RWPE2 (cell line): ENCODE results near the gene ZNF689.

ENCODE experiments used
- ATAC-seq: fragments of 200-7000 bp; cut with Tn5 transposase; 3 replicates; pipeline ENCODE4 v1.9.1; 2021; ENCODE audit warnings: low read depth
- DNase-seq: peaks from one replicate; pipeline ENCODE4 v3.0.0-alpha.2; 2020; ENCODE audit warnings: low spot score
- H3K27ac ChIP-seq: fragments of 450-650 bp; 2 replicates; pipeline ENCODE4 v1.5.1; 2017; ENCODE audit warnings: mild to moderate bottlenecking; ENCODE audit not compliant: poor library complexity, severe bottlenecking
- H3K27me3 ChIP-seq: fragments of 250-450 bp; sonication (Bioruptor Pico); 2 replicates; pipeline ENCODE4 v1.5.1; 2021; ENCODE audit warnings: mild to moderate bottlenecking, moderate library complexity; ENCODE audit not compliant: insufficient read depth, poor library complexity, severe bottlenecking
- H3K36me3 ChIP-seq: fragments of 250-450 bp; sonication (Bioruptor Pico); 2 replicates; pipeline ENCODE4 v1.5.1; 2020; ENCODE audit warnings: low read depth, mild to moderate bottlenecking, moderate library complexity
- H3K4me1 ChIP-seq: fragments of 250-450 bp; sonication (Bioruptor Pico); 2 replicates; pipeline ENCODE4 v1.5.1; 2021; ENCODE audit warnings: mild to moderate bottlenecking, moderate library complexity; ENCODE audit not compliant: insufficient read depth, poor library complexity, severe bottlenecking
- H3K4me3 ChIP-seq: fragments of 250-450 bp; sonication (Bioruptor Pico); 2 replicates; pipeline ENCODE4 v1.5.1; 2021; ENCODE audit warnings: mild to moderate bottlenecking, moderate library complexity; ENCODE audit not compliant: severe bottlenecking
- H3K9me3 ChIP-seq: fragments of 250-450 bp; sonication (Bioruptor Pico); 2 replicates; pipeline ENCODE4 v1.5.1; 2021; ENCODE audit warnings: mild to moderate bottlenecking, moderate library complexity; ENCODE audit not compliant: severe bottlenecking
- TF ChIP-seq, protein P1 (sequence below): fragments of 450-650 bp; IDR thresholded peaks from one replicate; pipeline ENCODE4 v1.5.1; 2017; ENCODE audit warnings: mild to moderate bottlenecking, moderate library complexity; ENCODE audit not compliant: poor library complexity, severe bottlenecking

ZNF689 gene

DNA sequence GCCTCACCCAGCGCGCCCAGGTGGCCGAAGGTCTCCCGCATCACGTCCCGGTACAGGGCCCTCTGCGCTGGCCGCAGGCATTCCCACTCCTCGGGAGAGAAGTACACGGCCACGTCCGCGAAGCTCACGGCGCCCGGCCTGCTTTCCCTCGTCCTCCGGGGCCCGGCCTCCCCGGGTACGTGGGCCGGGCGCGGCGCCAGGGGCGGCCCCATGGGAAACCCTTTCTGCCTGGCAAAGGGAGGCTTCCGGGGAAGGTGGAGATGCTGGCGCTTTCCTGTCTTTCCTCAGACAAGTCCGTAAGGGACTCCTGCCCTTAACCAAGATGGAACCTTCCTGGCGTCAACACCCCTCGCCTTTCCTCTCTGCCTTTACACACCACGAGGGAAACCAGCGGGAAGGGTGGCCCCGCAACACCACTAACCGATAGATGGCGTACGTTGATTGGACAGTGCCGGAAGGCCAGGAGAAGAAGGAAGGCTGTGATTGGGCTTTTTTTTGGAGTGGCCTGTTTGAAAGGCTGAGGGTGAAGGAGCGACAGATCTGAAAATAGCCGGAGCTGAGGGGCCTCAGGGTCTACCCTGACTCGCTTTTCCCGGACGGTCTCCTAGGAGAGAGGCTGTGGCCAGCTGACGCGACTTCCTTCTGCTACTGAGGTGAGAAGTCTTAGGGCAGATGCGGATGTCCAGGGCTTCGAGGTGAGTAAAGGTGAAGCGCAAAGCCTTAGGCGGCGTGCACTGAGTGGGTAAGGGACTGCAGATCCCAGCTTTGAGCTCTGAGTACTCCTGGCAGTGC is 24.6 kb downstream of the ZNF689 start, which contains the start of gene ZNF785:
Gene ZNF785, minus strand, starts transcription at position 298 of the 792 bp plus-strand sequence. Its CDS starts 86 bp downstream, at position 212.
- H3K4me3 ChIP-seq, result peak within 1 kb of the TSS; percentile 59
- no peaks in the 10 kb centered on the region for H3K9me3 ChIP-seq
- peaks cover 48% of the 10 kb centered on the region for H3K36me3 ChIP-seq
- H3K4me1 ChIP-seq, result no peaks in the 10 kb centered on the region
- ATAC-seq (peak; percentile 94), DNase-seq (peak; percentile 98)
- TF ChIP-seq, protein P1, sequence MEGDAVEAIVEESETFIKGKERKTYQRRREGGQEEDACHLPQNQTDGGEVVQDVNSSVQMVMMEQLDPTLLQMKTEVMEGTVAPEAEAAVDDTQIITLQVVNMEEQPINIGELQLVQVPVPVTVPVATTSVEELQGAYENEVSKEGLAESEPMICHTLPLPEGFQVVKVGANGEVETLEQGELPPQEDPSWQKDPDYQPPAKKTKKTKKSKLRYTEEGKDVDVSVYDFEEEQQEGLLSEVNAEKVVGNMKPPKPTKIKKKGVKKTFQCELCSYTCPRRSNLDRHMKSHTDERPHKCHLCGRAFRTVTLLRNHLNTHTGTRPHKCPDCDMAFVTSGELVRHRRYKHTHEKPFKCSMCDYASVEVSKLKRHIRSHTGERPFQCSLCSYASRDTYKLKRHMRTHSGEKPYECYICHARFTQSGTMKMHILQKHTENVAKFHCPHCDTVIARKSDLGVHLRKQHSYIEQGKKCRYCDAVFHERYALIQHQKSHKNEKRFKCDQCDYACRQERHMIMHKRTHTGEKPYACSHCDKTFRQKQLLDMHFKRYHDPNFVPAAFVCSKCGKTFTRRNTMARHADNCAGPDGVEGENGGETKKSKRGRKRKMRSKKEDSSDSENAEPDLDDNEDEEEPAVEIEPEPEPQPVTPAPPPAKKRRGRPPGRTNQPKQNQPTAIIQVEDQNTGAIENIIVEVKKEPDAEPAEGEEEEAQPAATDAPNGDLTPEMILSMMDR, result peak; percentile 27
- no peaks in the 10 kb centered on the region for H3K27me3 ChIP-seq
- peak within 1 kb of the TSS; percentile 69 for H3K27ac ChIP-seq

DNA sequence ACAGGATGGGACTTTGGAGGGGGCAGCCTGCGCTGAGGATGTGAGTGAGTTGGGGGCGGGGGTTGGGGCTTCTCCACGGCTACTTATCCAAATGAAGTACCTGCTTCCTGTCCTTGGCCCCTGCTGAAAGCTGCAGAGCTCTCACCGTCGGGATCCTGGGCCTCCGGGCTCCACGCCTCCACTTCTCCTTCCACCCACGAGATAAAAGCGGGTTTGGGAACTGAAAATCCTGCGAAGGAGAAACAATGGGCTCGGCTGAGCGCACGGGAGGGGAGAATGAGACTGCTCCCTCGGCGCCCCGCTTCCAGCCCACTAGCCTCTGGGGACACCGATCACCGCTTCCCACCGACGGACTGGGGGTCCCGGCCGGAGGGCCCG is 25.2 kb downstream of the ZNF689 start:
- DNase-seq, result no peak
- peak; percentile 6 for ATAC-seq

DNA sequence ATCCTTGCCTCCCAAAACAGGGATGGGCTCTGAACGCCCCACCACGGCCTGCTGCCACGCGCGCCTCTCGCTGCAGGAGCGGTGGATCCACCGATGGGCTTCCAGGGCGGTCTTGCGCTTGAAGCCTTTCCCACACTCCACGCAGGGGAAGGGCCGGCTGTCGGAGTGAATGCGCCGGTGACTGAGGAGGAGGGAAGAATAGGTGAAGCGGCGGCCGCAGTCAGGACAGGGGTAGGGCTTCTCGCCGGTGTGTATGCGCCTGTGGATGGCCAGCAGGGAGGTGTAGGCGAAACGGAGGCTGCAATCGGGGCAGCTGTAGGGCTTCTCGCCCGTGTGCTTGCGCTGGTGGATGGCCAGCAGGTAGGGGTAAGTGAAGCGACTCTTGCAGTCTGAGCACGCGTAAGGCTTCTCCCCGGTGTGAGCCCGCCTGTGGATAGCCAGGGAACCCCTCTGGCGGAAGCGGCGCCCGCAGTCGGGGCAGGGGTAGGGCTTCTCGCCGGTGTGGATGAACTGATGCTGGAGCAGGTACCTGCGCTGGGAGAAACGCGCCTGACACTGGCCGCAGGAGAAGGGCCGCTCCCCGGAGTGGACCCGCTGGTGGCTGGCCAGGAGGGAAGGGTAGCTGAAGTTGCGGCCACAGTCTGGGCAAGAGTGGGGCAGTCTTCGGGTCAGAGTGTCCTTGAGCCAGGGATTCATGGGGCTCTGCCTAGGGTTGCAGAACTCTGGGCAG is 27.4 kb downstream of the ZNF689 start:
- ATAC-seq (no peak), DNase-seq (no peak)
- no peaks in the 10 kb centered on the region for H3K4me1 ChIP-seq
- H3K4me3 ChIP-seq, result no peak overlapping the region
- no peaks in the 10 kb centered on the region for H3K27me3 ChIP-seq
- no peak overlapping the region for H3K27ac ChIP-seq
- TF ChIP-seq, protein P1, result no peak
- peaks cover 65% of the 10 kb centered on the region for H3K36me3 ChIP-seq
- no peaks in the 10 kb centered on the region for H3K9me3 ChIP-seq

More for the DNA sequence above, 25.2 kb downstream of the ZNF689 start:
- no peaks in the 10 kb centered on the region for H3K4me1 ChIP-seq
- no peaks in the 10 kb centered on the region for H3K9me3 ChIP-seq
- peak overlapping the region; percentile 59 for H3K4me3 ChIP-seq
- TF ChIP-seq, protein P1, result no peak
- H3K36me3 ChIP-seq, result peaks cover 51% of the 10 kb centered on the region
- H3K27me3 ChIP-seq, result no peaks in the 10 kb centered on the region
- peak overlapping the region; percentile 69 for H3K27ac ChIP-seq

DNA sequence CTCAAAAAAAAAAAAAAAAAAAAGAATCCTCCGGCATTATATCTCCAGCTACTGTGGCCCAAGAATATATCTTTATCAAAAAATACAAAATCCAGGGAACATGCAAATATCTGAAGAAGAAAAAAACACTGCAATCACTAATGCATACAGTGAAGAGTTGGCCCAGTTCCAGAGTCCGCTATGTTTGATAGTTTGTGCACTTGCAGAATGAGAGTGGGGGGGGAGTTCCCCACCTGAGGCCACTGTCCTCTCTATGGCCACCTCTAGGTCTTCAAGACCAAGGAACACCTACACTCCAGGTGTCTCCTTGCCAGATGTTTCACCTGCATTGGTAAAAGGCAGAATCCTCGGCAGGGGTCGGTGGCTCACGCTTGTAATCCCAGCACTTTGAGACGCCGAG is 28.7 kb downstream of the ZNF689 start:
- Histone ChIP-seq H3K27ac (no peak overlapping the region), H3K27me3 (no peaks in the 10 kb centered on the region), H3K9me3 (no peaks in the 10 kb centered on the region), H3K4me1 (no peaks in the 10 kb centered on the region), H3K36me3 (peaks cover 59% of the 10 kb centered on the region), H3K4me3 (no peak overlapping the region)
- TF ChIP-seq, protein P1, result no peak
- DNase-seq (no peak), ATAC-seq (no peak)
